ENCODE results near the gene FLOT1. TPM values are rescaled to one million over a fixed set of nuclear protein-coding genes. Genes with fewer than 3 reads are reported as not detected.

The FLOT1 gene
- total and polyA plus RNA-seq, 2 of the 13 experiments (the other 11 are each of a cell fraction or from before 2014, with no cell fraction given), result 82.3 to 130 TPM

DNA sequence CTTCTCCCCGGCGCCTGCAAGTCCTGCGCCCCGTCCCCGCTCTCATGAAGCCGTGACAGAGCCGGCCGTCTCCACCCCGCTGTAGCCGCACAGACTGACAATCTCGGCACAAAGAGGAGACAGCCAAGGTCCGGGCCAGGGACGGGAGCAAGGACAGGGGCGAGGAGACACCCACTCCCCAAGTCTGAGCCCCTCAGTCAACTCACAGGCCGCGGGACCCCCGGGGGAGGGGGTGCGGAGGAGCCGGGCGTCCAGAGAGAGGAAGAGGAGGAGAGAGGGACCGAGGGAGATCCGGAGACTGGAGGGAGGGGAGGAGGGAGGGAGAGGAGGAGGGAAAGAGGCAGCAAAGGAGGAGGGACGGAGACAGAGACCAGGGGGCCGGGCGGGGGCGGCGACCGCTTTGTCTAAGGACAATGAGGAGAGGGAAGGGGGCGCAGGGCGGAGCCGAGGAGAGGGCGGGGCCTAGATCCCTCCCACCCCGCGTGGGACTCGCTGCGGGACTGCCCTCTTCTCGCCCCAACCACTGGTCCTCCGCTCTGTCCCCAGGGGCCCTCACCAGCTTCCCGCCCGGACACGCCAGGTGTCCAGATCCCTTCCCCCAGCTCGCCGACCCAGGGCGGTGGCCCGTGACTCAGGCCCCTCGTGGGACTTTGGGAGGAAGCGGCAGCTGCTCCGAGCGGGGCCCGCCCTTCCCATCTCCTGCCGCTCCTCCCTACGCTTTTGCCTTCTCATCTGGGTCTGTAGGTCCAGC, 55.4 kb downstream of the FLOT1 start (continued):
- TF ChIP-seq, protein P1, sequence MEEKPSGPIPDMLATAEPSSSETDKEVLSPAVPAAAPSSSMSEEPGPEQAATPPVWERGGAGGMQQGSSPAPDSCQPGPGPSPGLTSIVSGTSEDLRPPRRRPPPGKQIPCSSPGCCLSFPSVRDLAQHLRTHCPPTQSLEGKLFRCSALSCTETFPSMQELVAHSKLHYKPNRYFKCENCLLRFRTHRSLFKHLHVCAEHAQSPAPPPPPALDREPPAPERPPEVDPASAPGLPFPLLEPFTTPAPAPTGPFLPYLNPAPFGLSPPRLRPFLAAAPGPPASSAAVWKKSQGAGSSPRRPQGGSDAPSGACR (CRISPR knock-in tag; IDR thresholded peaks at IDR 0.05), result peak; percentile 82; the same call in 1 of the 2 replicates
- TF ChIP-seq HMG20B (CRISPR knock-in tag; conservative IDR thresholded peaks at IDR 0.05) (no peak), GTF2F1 (IDR thresholded peaks at IDR 0.05; ENCODE audit: low read length) (no peak), SRSF4 (IDR thresholded peaks at IDR 0.05; ENCODE audit: low read depth, low read length, poor library complexity, severe bottlenecking) (no peak), FOSL2 (CRISPR knock-in tag; IDR thresholded peaks at IDR 0.05) (peak; percentile 63), PAX8 (CRISPR knock-in tag; IDR thresholded peaks at IDR 0.05; ENCODE audit: borderline replicate concordance) (no peak), HIVEP1 (CRISPR knock-in tag; IDR thresholded peaks at IDR 0.05) (peak; percentile 41; the same call in 1 of the 2 replicates), MYNN (CRISPR knock-in tag; IDR thresholded peaks at IDR 0.05; ENCODE audit: low read depth) (no peak), ZNF724P (CRISPR knock-in tag; IDR thresholded peaks at IDR 0.05; ENCODE audit: borderline replicate concordance) (no peak), RELA (CRISPR knock-in tag; IDR thresholded peaks at IDR 0.05) (no peak), BRD4 (CRISPR knock-in tag; IDR thresholded peaks at IDR 0.05) (no peak), ZNF644 (CRISPR knock-in tag; IDR thresholded peaks at IDR 0.05; ENCODE audit: low read depth) (no peak), ZNF468 (CRISPR knock-in tag; IDR thresholded peaks at IDR 0.05) (no peak), ZNF510 (CRISPR knock-in tag; IDR thresholded peaks at IDR 0.05; ENCODE audit: low read depth) (peak; percentile 44; the same call in 1 of the 2 replicates), MEIS2 (CRISPR knock-in tag; IDR thresholded peaks at IDR 0.05) (no peak), ZFP82 (CRISPR knock-in tag; IDR thresholded peaks at IDR 0.05; ENCODE audit: borderline replicate concordance) (no peak), HNF4A (CRISPR knock-in tag; IDR thresholded peaks at IDR 0.05) (no peak), GATAD2A (CRISPR knock-in tag; IDR thresholded peaks at IDR 0.05) (no peak; the same call in 1 of the 2 replicates), SUZ12 (IDR thresholded peaks at IDR 0.05; ENCODE audit: low read depth, low read length) (no peak), RBM22 (optimal IDR thresholded peaks at IDR 0.05; ENCODE audit: low read length) (no peak), ZSCAN31 (CRISPR knock-in tag; IDR thresholded peaks at IDR 0.05; ENCODE audit: low read depth) (no peak; the same call in 1 of the 2 replicates), WIZ (CRISPR knock-in tag; IDR thresholded peaks at IDR 0.05) (no peak), ZKSCAN1 (IDR thresholded peaks at IDR 0.05; ENCODE audit: low read length) (no peak), ZNF672 (CRISPR knock-in tag; IDR thresholded peaks at IDR 0.05) (no peak), ZNF496 (CRISPR knock-in tag; IDR thresholded peaks at IDR 0.05; ENCODE audit: insufficient replicate concordance) (no peak), REXO4 (CRISPR knock-in tag; IDR thresholded peaks at IDR 0.05; ENCODE audit: borderline replicate concordance) (no peak), BHLHE40 (IDR thresholded peaks at IDR 0.05; ENCODE audit: low read length) (0 out of 2 replicates have a peak, but pooled peaks have one; percentile 16)
- TF ChIP-seq, protein P2, sequence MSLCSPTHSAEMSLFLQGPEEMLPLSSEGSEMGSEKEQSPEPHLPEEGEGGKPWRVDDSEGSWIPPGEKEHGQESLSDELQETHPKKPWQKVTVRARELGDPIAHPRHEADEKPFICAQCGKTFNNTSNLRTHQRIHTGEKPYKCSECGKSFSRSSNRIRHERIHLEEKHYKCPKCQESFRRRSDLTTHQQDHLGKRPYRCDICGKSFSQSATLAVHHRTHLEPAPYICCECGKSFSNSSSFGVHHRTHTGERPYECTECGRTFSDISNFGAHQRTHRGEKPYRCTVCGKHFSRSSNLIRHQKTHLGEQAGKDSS (CRISPR knock-in tag; IDR thresholded peaks at IDR 0.05; ENCODE audit: borderline replicate concordance, low read depth), result 0 out of 2 replicates have a peak, but pooled peaks have one; percentile 3
- TF ChIP-seq, protein P3, sequence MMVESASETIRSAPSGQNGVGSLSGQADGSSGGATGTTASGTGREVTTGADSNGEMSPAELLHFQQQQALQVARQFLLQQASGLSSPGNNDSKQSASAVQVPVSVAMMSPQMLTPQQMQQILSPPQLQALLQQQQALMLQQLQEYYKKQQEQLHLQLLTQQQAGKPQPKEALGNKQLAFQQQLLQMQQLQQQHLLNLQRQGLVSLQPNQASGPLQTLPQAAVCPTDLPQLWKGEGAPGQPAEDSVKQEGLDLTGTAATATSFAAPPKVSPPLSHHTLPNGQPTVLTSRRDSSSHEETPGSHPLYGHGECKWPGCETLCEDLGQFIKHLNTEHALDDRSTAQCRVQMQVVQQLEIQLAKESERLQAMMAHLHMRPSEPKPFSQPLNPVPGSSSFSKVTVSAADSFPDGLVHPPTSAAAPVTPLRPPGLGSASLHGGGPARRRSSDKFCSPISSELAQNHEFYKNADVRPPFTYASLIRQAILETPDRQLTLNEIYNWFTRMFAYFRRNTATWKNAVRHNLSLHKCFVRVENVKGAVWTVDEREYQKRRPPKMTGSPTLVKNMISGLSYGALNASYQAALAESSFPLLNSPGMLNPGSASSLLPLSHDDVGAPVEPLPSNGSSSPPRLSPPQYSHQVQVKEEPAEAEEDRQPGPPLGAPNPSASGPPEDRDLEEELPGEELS (CRISPR knock-in tag; IDR thresholded peaks at IDR 0.05), result no peak
